Thyroid gland (tissue), 4 donors: ENCODE results near the gene H2AZ2. TPM values are rescaled to one million over a fixed set of nuclear protein-coding genes. Genes with fewer than 3 reads are reported as not detected.

Source experiments
- DNase-seq, 2 donors: peaks; one replicate each; pipeline ENCODE4 v3.0.0-alpha.2; 2019
- H3K27ac ChIP-seq, 3 donors: fragments of 200-600 bp; sonication (generic); 1 replicate in 2 of 3; 2 replicates in 1 of 3; pipeline ENCODE4 v1.5.1; 2016 to 2019; ENCODE audit warnings: mild to moderate bottlenecking in 1 of 3, moderate library complexity in 1 of 3
- H3K27me3 ChIP-seq: fragments of 200-600 bp; sonication (generic); one replicate; pipeline ENCODE4 v1.5.1; 2019
- H3K36me3 ChIP-seq, 2 donors: fragments of 200-600 bp; sonication (generic); one replicate each; pipeline ENCODE4 v1.5.1; 2016 to 2019
- H3K4me1 ChIP-seq, 2 donors: fragments of 200-600 bp; sonication (generic); one replicate each; pipeline ENCODE4 v1.5.1; 2017 to 2019
- H3K4me3 ChIP-seq, 3 donors: fragments of 200-600 bp; sonication (generic); replicated peaks in 1 of 3; 1 replicate in 2 of 3; 2 replicates in 1 of 3; pipeline ENCODE4 v1.5.1; 2016; ENCODE audit warnings: mild to moderate bottlenecking in 1 of 3
- H3K9me3 ChIP-seq: fragments of 200-600 bp; sonication (generic); one replicate; pipeline ENCODE4 v1.5.1; 2017
- CTCF ChIP-seq, 6 experiments: fragments of 200-600 bp in 3 of 6; fragments of 450-650 bp in 3 of 6; sonication (generic) in 3 of 6; IDR thresholded peaks; one replicate each; pipeline ENCODE4 v1.5.1; 2016 to 2019; ENCODE audit warnings: antibody characterized with exemption in 6 of 6, mild to moderate bottlenecking in 2 of 6, inconsistent platforms in 1 of 6, moderate library complexity in 1 of 6
- POLR2A ChIP-seq, 2 donors: fragments of 450-650 bp; IDR thresholded peaks; one replicate each; pipeline ENCODE4 v1.6.1; 2017; ENCODE audit warnings: antibody characterized with exemption in 2 of 2, mild to moderate bottlenecking in 2 of 2, moderate library complexity in 1 of 2
- WGBS, 2 donors: methylation state at CpG; one replicate each; pipeline ENCODE4 v1.1.5; 2017; 5-methylcytosine and 5-hydroxymethylcytosine counted together
- intact Hi-C: fragments of 100-400 bp; cut with DNase I; formaldehyde crosslinking; loops from one replicate; pipeline ENCODE4 v1.15.1; 2023
- total RNA-seq, 4 donors: library from RNA; depleted of rRNA; stranded (reverse); fragments of >200 nt; gene quantifications; one replicate each; pipeline ENCODE4 v1.2.3, GENCODE V29; 2016

Gene H2AZ2
- total RNA-seq, 4 donors from 2014 or later, result 126 to 198 (median 144) TPM

DNA sequence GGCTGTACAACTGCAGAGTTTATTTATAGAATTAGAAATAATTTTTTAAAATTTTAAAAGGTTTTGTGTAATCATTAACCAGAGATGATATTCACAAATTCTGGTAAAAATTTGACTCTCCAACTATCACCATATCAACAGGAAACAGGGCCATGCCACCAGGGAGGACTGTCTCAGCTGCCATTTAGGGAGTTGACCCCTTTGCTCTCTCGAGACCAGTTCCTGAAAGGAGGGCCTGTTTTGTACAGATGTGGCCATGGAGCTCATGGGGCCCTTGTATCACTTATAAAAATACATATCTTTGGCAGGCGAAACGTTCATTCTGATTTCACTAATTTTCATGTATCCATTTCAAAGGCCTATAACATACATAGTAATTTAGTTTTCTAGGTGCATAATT is 20.3 kb downstream of the H2AZ2 start:
- TF ChIP-seq CTCF (IDR thresholded peaks at IDR 0.05), result no peak
- H3K27me3 ChIP-seq, result no peaks in the 10 kb centered on the region
- H3K4me3 ChIP-seq, result no peak overlapping the region
- H3K9me3 ChIP-seq, result no peaks in the 10 kb centered on the region
- 86 to 92% methylated on average over 3 of the region's 3 CpGs for WGBS, 2 donors
- no peak for DNase-seq
- no peaks in the 10 kb centered on the region for H3K4me1 ChIP-seq
- H3K36me3 ChIP-seq, result peaks cover 16 to 19% of the 10 kb centered on the region in 2 donors
- H3K27ac ChIP-seq, result no peak overlapping the region
- intact Hi-C loops, result no loop called here

GRCh38 chr7:44824894-44825526 is 22.9 kb downstream of the H2AZ2 start:
- no peak for DNase-seq
- no peak for TF ChIP-seq CTCF (IDR thresholded peaks at IDR 0.05)
- no peak for TF ChIP-seq POLR2A (IDR thresholded peaks at IDR 0.05)
- Histone ChIP-seq H3K4me3 (no peak overlapping the region), H3K27ac (no peak overlapping the region), H3K9me3 (no peaks in the 10 kb centered on the region), H3K4me1 (no peaks in the 10 kb centered on the region), H3K36me3 (peaks cover 7 to 19% of the 10 kb centered on the region in 2 donors), H3K27me3 (no peaks in the 10 kb centered on the region)
- WGBS, 2 donors, result 90 to 92% methylated on average over 2 of the region's 2 CpGs
- intact Hi-C loops, result no loop called here

DNA sequence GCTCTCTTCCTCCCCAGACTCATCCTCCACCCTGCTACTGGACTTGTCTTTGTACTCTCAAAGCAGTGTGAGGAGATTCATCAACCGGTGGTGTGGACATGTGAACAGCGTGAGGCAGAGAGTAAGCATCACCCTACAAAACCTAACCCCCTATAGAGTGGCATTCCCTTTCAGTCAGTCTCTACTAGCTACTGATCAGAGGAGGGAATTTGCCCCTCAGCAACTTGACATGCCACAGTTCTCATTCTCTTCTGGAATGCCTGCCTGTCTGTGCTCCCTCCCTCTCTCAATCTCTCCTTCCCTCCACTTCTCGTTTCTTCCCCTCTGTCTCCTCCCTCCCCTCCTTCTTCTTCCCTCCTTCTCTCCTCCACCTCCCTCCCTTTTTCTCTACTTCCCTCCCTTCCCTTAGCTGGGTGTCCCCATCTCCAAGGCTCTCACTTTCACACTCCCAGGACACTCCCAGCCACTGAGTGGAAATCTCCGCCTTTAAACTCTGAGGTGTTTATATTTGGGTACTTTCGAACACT is 24.6 kb downstream of the H2AZ2 start:
- Histone ChIP-seq H3K9me3 (no peaks in the 10 kb centered on the region), H3K27ac (no peak overlapping the region), H3K27me3 (no peaks in the 10 kb centered on the region), H3K4me3 (no peak overlapping the region), H3K4me1 (no peaks in the 10 kb centered on the region), H3K36me3 (peaks cover 0 to 5% of the 10 kb centered on the region in 2 donors)
- WGBS, 2 donors, result 77 to 81% methylated on average over 5 of the region's 5 CpGs
- TF ChIP-seq CTCF (IDR thresholded peaks at IDR 0.05), result no peak
- TF ChIP-seq POLR2A (IDR thresholded peaks at IDR 0.05), result no peak
- intact Hi-C loops, result no loop called here
- DNase-seq, result no peak

GRCh38 chr7:44819292-44819691 is 28.6 kb downstream of the H2AZ2 start:
- no peak overlapping the region for H3K4me3 ChIP-seq
- WGBS, 2 donors, result 67 to 71% methylated on average over 2 of the region's 2 CpGs
- no peak overlapping the region for H3K27ac ChIP-seq
- intact Hi-C loops, result no loop called here
- no peaks in the 10 kb centered on the region for H3K36me3 ChIP-seq
- no peak for DNase-seq
- no peaks in the 10 kb centered on the region for H3K27me3 ChIP-seq
- H3K9me3 ChIP-seq, result no peaks in the 10 kb centered on the region
- H3K4me1 ChIP-seq, result no peaks in the 10 kb centered on the region
- TF ChIP-seq CTCF (IDR thresholded peaks at IDR 0.05) (no peak), POLR2A (IDR thresholded peaks at IDR 0.05) (no peak)

DNA sequence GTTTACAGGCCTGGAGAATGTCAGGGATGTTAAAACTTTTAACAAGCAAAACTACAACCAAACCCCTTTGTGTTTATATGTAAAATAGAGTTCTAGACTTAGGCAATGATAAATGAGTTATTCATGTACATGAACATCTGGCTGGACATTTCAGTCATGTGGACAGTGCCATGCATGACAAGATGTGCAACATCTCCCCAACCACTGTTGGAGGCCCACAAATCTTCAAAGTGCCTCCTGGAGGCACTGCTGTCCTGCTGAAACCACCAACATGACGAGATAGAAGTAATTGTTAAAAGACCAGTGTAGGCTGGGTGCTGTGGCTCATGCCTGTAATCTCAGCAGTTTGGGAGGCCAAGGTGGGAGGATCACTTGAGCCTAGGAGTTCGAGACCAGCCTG is 33.0 kb downstream of the H2AZ2 start:
- no peaks in the 10 kb centered on the region for H3K27me3 ChIP-seq
- H3K9me3 ChIP-seq, result no peaks in the 10 kb centered on the region
- WGBS, 2 donors, result 90 to 96% methylated on average over 2 of the region's 2 CpGs
- H3K27ac ChIP-seq, result no peak overlapping the region
- DNase-seq, result no peak
- H3K4me3 ChIP-seq, result no peak overlapping the region
- intact Hi-C loops, result no loop called here
- H3K36me3 ChIP-seq, result no peaks in the 10 kb centered on the region
- no peak for TF ChIP-seq POLR2A (IDR thresholded peaks at IDR 0.05)
- TF ChIP-seq CTCF (IDR thresholded peaks at IDR 0.05), result no peak
- no peaks in the 10 kb centered on the region for H3K4me1 ChIP-seq
